SK-N-SH treated with all-trans-retinoic acid at 6 μM for 48 hours (cell line): ENCODE measurements around the gene PLEKHH1.

Experiments
- ATAC-seq: fragments of 200-7000 bp; cut with Tn5 transposase; 3 replicates; pipeline ENCODE4 v1.9.1; 2020; ENCODE audit warnings: mild to moderate bottlenecking, moderate library complexity
- ARNTL ChIP-seq: fragments of 450-650 bp; formaldehyde crosslinking; IDR thresholded peaks from 2 replicates; pipeline ENCODE4 v1.5.0; 2020; ENCODE audit warnings: low read depth, mild to moderate bottlenecking, moderate library complexity, borderline replicate concordance
- BACH2 ChIP-seq: fragments of 250-450 bp; sonication (Bioruptor Pico); IDR thresholded peaks from 2 replicates; pipeline ENCODE4 v1.9.0; 2021; ENCODE audit warnings: mild to moderate bottlenecking, borderline replicate concordance
- CREB5 ChIP-seq: fragments of 250-450 bp; sonication (Bioruptor Pico); IDR thresholded peaks from 2 replicates; pipeline ENCODE4 v1.5.1; 2020; ENCODE audit warnings: low read depth, mild to moderate bottlenecking, moderate library complexity
- CSDC2 ChIP-seq: fragments of 250-450 bp; sonication (Bioruptor Pico); IDR thresholded peaks from 2 replicates; pipeline ENCODE4 v1.5.0; 2020; ENCODE audit warnings: mild to moderate bottlenecking, moderate library complexity
- ESRRG ChIP-seq: fragments of 250-450 bp; sonication (Bioruptor Pico); IDR thresholded peaks from 2 replicates; pipeline ENCODE4 v1.6.1; 2021; ENCODE audit warnings: mild to moderate bottlenecking
- GLIS3 ChIP-seq: fragments of 250-450 bp; sonication (Bioruptor Pico); IDR thresholded peaks from 2 replicates; pipeline ENCODE4 v1.5.0; 2020; ENCODE audit warnings: mild to moderate bottlenecking, moderate library complexity
- ISL1 ChIP-seq: fragments of 250-450 bp; sonication (Bioruptor Pico); IDR thresholded peaks from 2 replicates; pipeline ENCODE4 v2.1.2; 2022; ENCODE audit warnings: mild to moderate bottlenecking, moderate library complexity
- OSR1 ChIP-seq: fragments of 250-450 bp; sonication (Bioruptor Pico); IDR thresholded peaks from 2 replicates; pipeline ENCODE4 v1.8.0; 2022; ENCODE audit warnings: moderate library complexity, mild to moderate bottlenecking, inconsistent platforms
- RARB ChIP-seq: fragments of 250-450 bp; sonication (Bioruptor Pico); IDR thresholded peaks from 2 replicates; pipeline ENCODE4 v1.8.0; 2021; ENCODE audit warnings: mild to moderate bottlenecking, moderate library complexity
- SNAI2 ChIP-seq: fragments of 250-450 bp; sonication (Bioruptor Pico); IDR thresholded peaks from 2 replicates; pipeline ENCODE4 v1.5.0; 2020; ENCODE audit warnings: mild to moderate bottlenecking, moderate library complexity
- TCF4 ChIP-seq: fragments of 250-450 bp; sonication (Bioruptor Pico); IDR thresholded peaks from 2 replicates; pipeline ENCODE4 v1.8.0; 2021; ENCODE audit warnings: mild to moderate bottlenecking, moderate library complexity, borderline replicate concordance
- TOX ChIP-seq: fragments of 250-450 bp; sonication (Bioruptor Pico); IDR thresholded peaks from 2 replicates; pipeline ENCODE4 v1.8.0; 2021; ENCODE audit warnings: mild to moderate bottlenecking, moderate library complexity, borderline replicate concordance
- TSHZ2 ChIP-seq: fragments of 250-450 bp; sonication (Bioruptor Pico); IDR thresholded peaks from 2 replicates; pipeline ENCODE4 v1.5.0; 2020; ENCODE audit warnings: mild to moderate bottlenecking, moderate library complexity
- ZC3H10 ChIP-seq: fragments of 250-450 bp; sonication (Bioruptor Pico); IDR thresholded peaks from 2 replicates; pipeline ENCODE4 v1.5.1; 2021; ENCODE audit warnings: mild to moderate bottlenecking, moderate library complexity
- ZFP3 ChIP-seq: fragments of 250-450 bp; sonication (Bioruptor Pico); IDR thresholded peaks from 2 replicates; pipeline ENCODE4 v1.5.0; 2020; ENCODE audit warnings: mild to moderate bottlenecking, moderate library complexity
- ZFP30 ChIP-seq: fragments of 450-650 bp; formaldehyde crosslinking; IDR thresholded peaks from 2 replicates; pipeline ENCODE4 v1.5.0; 2022; ENCODE audit warnings: mild to moderate bottlenecking, moderate library complexity
- ZNF565 ChIP-seq: fragments of 450-650 bp; formaldehyde crosslinking; conservative IDR thresholded peaks from 2 replicates; pipeline ENCODE4 v1.5.0; 2020; ENCODE audit warnings: low read depth, mild to moderate bottlenecking, moderate library complexity
- ZNF70 ChIP-seq: fragments of 450-650 bp; formaldehyde crosslinking; IDR thresholded peaks from 2 replicates; pipeline ENCODE4 v1.5.0; 2020; ENCODE audit warnings: mild to moderate bottlenecking, moderate library complexity
- ZNF8 ChIP-seq: fragments of 450-650 bp; formaldehyde crosslinking; IDR thresholded peaks from 2 replicates; pipeline ENCODE4 v1.5.0; 2020; ENCODE audit warnings: mild to moderate bottlenecking, moderate library complexity
- TF ChIP-seq, protein P1 (sequence below): fragments of 250-450 bp; sonication (Bioruptor Pico); IDR thresholded peaks from 2 replicates; pipeline ENCODE4 v1.8.0; 2021; ENCODE audit warnings: low read depth, mild to moderate bottlenecking, moderate library complexity, borderline replicate concordance
- TF ChIP-seq, protein P2 (sequence below): fragments of 250-450 bp; sonication (Bioruptor Pico); IDR thresholded peaks from 2 replicates; pipeline ENCODE4 v1.5.1; 2021; ENCODE audit warnings: mild to moderate bottlenecking, moderate library complexity

PLEKHH1 gene

GRCh38 chr14:67579040-67579439 is 46.0 kb downstream of the PLEKHH1 start (continued):
- TF ChIP-seq CREB5 (CRISPR knock-in tag) (no peak), TCF4 (no peak), RARB (no peak), ARNTL (CRISPR knock-in tag) (no peak), ZNF8 (CRISPR knock-in tag) (no peak), SNAI2 (CRISPR knock-in tag) (no peak)
- TF ChIP-seq, protein P1, sequence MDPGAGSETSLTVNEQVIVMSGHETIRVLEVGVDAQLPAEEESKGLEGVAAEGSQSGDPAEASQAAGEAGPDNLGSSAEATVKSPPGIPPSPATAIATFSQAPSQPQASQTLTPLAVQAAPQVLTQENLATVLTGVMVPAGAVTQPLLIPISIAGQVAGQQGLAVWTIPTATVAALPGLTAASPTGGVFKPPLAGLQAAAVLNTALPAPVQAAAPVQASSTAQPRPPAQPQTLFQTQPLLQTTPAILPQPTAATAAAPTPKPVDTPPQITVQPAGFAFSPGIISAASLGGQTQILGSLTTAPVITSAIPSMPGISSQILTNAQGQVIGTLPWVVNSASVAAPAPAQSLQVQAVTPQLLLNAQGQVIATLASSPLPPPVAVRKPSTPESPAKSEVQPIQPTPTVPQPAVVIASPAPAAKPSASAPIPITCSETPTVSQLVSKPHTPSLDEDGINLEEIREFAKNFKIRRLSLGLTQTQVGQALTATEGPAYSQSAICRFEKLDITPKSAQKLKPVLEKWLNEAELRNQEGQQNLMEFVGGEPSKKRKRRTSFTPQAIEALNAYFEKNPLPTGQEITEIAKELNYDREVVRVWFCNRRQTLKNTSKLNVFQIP: no peak
- TF ChIP-seq, protein P2, sequence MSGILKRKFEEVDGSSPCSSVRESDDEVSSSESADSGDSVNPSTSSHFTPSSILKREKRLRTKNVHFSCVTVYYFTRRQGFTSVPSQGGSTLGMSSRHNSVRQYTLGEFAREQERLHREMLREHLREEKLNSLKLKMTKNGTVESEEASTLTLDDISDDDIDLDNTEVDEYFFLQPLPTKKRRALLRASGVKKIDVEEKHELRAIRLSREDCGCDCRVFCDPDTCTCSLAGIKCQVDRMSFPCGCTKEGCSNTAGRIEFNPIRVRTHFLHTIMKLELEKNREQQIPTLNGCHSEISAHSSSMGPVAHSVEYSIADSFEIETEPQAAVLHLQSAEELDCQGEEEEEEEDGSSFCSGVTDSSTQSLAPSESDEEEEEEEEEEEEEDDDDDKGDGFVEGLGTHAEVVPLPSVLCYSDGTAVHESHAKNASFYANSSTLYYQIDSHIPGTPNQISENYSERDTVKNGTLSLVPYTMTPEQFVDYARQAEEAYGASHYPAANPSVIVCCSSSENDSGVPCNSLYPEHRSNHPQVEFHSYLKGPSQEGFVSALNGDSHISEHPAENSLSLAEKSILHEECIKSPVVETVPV (CRISPR knock-in tag): no peak

- no peak for ATAC-seq
Measured at GRCh38 chr14:67579636-67580035, 46.5 kb downstream of the PLEKHH1 start.

DNA sequence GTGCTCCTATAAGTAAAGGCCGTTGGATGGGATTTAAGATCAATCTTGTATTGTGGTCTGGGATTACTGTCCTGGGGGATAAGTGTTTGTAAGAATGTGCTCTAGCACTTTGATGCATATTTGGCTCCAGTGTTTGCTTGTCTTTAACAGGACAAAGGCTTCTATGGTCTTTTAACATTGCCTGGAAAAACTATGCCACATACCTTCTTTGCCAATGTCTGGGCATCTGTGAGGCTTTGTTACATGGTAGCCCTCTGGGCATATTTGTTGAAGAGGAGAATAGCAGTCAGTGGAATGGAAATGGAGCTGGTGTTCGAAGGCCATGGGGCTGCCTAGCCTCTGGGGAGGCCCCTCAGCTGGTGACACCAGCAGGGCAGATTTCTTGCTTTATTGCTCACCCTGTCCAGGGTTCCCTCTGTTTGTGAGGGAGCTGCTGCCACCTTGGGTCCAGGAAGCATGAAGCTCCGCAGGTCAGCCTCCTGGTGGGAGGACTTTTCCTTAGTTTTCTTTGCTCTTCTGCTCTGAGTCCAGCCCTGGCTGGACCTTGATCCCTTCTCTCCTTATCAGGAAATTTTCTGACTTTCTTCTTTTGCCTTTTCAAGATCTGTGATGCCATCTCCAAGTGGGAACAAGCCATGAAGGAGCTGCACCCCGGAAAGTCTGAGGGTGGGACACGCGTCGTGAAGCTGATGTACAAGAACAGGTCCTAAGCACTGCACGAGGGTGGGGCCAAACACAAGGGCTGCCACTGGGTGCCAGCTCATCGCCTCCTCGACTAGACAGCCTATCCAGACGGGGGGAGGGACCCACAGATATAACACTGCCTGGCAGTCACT is 47.5 kb downstream of the PLEKHH1 start:
- TF ChIP-seq ISL1 (CRISPR knock-in tag) (no peak), OSR1 (no peak), TOX (no peak)
- no peak for ATAC-seq

More at GRCh38 chr14:67579636-67580035, 46.5 kb downstream of the PLEKHH1 start:
- TF ChIP-seq ZFP30 (CRISPR knock-in tag): no peak

- no peak for ATAC-seq
- TF ChIP-seq ZC3H10 (CRISPR knock-in tag) (no peak), ZNF8 (CRISPR knock-in tag) (no peak), ISL1 (CRISPR knock-in tag) (no peak), ZFP30 (CRISPR knock-in tag) (no peak), RARB (no peak), ESRRG (no peak), BACH2 (CRISPR knock-in tag) (no peak), TOX (no peak), ZFP3 (CRISPR knock-in tag) (no peak), CSDC2 (CRISPR knock-in tag) (no peak), ZNF565 (no peak), CREB5 (CRISPR knock-in tag) (no peak), GLIS3 (CRISPR knock-in tag) (no peak), ZNF70 (CRISPR knock-in tag) (no peak), TSHZ2 (CRISPR knock-in tag) (no peak), TCF4 (no peak)
- TF ChIP-seq, protein P1: no peak
- TF ChIP-seq, protein P2 (CRISPR knock-in tag): no peak
Measured at GRCh38 chr14:67581643-67582042, 48.6 kb downstream of the PLEKHH1 start.
